ENCODE measurements around the gene CRB2. TPM values are rescaled to one million over a fixed set of nuclear protein-coding genes. Genes with fewer than 3 reads are reported as not detected.

CRB2 gene
- total RNA-seq, 1 experiment from 2014 or later, result 0.07 TPM

DNA sequence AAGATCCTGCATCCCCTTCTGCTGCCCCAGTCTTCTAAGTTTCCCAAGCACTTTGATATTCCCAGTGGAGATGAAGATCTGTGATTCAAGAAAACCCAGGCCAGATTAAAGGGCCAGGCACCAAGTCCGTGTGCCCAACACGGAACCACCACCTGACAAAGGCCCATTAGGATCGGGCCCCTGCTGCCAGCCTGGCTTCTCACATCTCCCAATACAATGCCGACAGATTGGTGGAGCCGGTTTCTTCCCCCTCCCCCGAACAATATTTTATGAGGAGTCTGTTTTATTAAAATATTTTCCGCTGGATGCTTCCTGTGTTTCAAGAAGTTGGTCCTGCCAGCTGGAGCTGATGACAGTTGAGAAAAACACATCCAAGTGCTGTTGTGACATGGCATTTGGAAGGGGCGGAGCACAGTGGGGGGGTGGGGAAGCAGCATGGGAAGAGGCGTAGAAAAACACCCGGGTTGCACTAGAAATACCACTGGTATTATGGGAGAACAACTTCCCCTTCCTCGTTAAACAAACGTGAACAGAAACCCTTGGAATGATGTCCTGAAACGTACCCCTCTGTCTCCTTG, 45.0 kb downstream of the CRB2 start:
- H3K9me2 ChIP-seq (ENCODE audit: insufficient read depth), result no peaks in the 10 kb centered on the region
- intact Hi-C loops (cut with micrococcal nuclease), result loop anchor here (5.0 kb wide), 1 partner anchor 721 kb away; no protein-coding TSS in a partner anchor
- H3K4me1 ChIP-seq (ENCODE audit: control insufficient read depth in 1 of 2, insufficient read depth in 2 of 2, low read length in 2 of 2), result no peaks in the 10 kb centered on the region
- ChIA-PET POLR2A (interaction anchor here (1.3 kb wide), 1 partner anchor 15 kb away, joined by 3 read pairs; no protein-coding TSS in a partner anchor), RAD21 (ENCODE audit: low non-redundant PET in 1 of 2, low total read pairs in 2 of 2, uncharacterized antibody in 2 of 2, unreplicated experiment in 2 of 2) (no interaction called here), CTCF (no interaction called here)
- H3K36me3 ChIP-seq (ENCODE audit: control insufficient read depth in 1 of 2, insufficient read depth in 2 of 2, low read length in 2 of 2), result no peaks in the 10 kb centered on the region
- H3K79me2 ChIP-seq (ENCODE audit: insufficient read depth, low read length), result no peaks in the 10 kb centered on the region
- no peak overlapping the region for H3K9ac ChIP-seq (ENCODE audit: low read length)
- H4K20me1 ChIP-seq (ENCODE audit: insufficient read depth), result no peaks in the 10 kb centered on the region
- H3K27ac ChIP-seq (ENCODE audit: low read depth, low read length), result no peak overlapping the region
- no peaks in the 10 kb centered on the region for H3K27me3 ChIP-seq (ENCODE audit: insufficient read depth, low read length)
- no peak overlapping the region for H3K4me3 ChIP-seq (replicated peaks in 1 of 2; ENCODE audit: low read depth in 1 of 2, low read length in 2 of 2)
- TF ChIP-seq EZH2 (IDR thresholded peaks at IDR 0.05) (no peak), ZNF274 (IDR thresholded peaks at IDR 0.05; ENCODE audit: low read depth, low read length) (no peak), FOSL1 (IDR thresholded peaks at IDR 0.05; ENCODE audit: low read depth) (no peak), POLR2AphosphoS5 (IDR thresholded peaks at IDR 0.05; ENCODE audit: low read depth, low read length) (no peak), ZFX (IDR thresholded peaks at IDR 0.05) (no peak), CBX3 (IDR thresholded peaks at IDR 0.05; ENCODE audit: low read depth) (no peak), EGR1 (IDR thresholded peaks at IDR 0.05; ENCODE audit: low read depth) (no peak), TCF7L2 (IDR thresholded peaks at IDR 0.05; ENCODE audit: borderline replicate concordance, extremely low read depth, insufficient read depth, insufficient read length) (no peak), CEBPB (IDR thresholded peaks at IDR 0.05; ENCODE audit: low read depth) (no peak), SIN3A (IDR thresholded peaks at IDR 0.05; ENCODE audit: low read depth) (no peak)
- TF ChIP-seq, protein P1, sequence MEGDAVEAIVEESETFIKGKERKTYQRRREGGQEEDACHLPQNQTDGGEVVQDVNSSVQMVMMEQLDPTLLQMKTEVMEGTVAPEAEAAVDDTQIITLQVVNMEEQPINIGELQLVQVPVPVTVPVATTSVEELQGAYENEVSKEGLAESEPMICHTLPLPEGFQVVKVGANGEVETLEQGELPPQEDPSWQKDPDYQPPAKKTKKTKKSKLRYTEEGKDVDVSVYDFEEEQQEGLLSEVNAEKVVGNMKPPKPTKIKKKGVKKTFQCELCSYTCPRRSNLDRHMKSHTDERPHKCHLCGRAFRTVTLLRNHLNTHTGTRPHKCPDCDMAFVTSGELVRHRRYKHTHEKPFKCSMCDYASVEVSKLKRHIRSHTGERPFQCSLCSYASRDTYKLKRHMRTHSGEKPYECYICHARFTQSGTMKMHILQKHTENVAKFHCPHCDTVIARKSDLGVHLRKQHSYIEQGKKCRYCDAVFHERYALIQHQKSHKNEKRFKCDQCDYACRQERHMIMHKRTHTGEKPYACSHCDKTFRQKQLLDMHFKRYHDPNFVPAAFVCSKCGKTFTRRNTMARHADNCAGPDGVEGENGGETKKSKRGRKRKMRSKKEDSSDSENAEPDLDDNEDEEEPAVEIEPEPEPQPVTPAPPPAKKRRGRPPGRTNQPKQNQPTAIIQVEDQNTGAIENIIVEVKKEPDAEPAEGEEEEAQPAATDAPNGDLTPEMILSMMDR (IDR thresholded peaks at IDR 0.05 in 2 of 3, conservative IDR thresholded peaks at IDR 0.05 in 1 of 3; ENCODE audit: borderline replicate concordance in 1 of 3, insufficient read depth in 1 of 3, low read depth in 2 of 3, low read length in 2 of 3), result no peak
- TF ChIP-seq, protein P2, sequence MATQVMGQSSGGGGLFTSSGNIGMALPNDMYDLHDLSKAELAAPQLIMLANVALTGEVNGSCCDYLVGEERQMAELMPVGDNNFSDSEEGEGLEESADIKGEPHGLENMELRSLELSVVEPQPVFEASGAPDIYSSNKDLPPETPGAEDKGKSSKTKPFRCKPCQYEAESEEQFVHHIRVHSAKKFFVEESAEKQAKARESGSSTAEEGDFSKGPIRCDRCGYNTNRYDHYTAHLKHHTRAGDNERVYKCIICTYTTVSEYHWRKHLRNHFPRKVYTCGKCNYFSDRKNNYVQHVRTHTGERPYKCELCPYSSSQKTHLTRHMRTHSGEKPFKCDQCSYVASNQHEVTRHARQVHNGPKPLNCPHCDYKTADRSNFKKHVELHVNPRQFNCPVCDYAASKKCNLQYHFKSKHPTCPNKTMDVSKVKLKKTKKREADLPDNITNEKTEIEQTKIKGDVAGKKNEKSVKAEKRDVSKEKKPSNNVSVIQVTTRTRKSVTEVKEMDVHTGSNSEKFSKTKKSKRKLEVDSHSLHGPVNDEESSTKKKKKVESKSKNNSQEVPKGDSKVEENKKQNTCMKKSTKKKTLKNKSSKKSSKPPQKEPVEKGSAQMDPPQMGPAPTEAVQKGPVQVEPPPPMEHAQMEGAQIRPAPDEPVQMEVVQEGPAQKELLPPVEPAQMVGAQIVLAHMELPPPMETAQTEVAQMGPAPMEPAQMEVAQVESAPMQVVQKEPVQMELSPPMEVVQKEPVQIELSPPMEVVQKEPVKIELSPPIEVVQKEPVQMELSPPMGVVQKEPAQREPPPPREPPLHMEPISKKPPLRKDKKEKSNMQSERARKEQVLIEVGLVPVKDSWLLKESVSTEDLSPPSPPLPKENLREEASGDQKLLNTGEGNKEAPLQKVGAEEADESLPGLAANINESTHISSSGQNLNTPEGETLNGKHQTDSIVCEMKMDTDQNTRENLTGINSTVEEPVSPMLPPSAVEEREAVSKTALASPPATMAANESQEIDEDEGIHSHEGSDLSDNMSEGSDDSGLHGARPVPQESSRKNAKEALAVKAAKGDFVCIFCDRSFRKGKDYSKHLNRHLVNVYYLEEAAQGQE (IDR thresholded peaks at IDR 0.05; ENCODE audit: low read depth), result no peak
- no peak for DNase-seq (ENCODE audit: low read depth, low spot score)
- BruUV-seq (replicated peaks), result no TSS peak
- H3K4me2 ChIP-seq (ENCODE audit: low read length), result no peak overlapping the region
- no peak for ATAC-seq
- H3K9me3 ChIP-seq (ENCODE audit: control insufficient read depth in 1 of 2, insufficient read depth in 1 of 2, low read depth in 1 of 2, low read length in 2 of 2), result no peaks in the 10 kb centered on the region
- no peak overlapping the region for H2AFZ ChIP-seq (ENCODE audit: low read depth, low read length, poor library complexity, severe bottlenecking)
